ENCODE data around the gene SENP1.

Gene SENP1

DNA sequence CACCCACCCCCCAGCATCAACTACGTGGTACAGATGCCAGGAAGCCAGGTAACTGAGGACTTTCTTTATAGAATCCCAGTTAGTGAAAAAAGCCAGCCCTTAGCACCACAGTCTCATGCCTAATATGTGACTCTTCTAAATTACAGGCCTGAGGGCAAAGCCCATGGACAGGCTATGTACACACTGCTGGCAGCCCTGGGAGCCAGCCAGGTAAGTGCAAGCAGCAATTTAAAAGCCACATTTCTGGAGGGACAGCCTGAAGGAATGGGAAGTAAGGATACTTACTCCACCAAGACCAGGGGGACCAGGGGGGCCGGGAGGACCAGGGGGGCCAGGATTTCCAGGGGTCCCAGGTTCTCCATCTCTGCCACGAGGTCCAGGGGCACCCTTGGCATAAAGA, 108.6 kb downstream of the SENP1 start:
- H3K27me3 ChIP-seq (ENCODE audit: insufficient read depth, low read length, poor library complexity, severe bottlenecking) = peaks cover 16% of the 10 kb centered on the region
- H3K4me2 ChIP-seq (ENCODE audit: low read depth, low read length, poor library complexity, severe bottlenecking) = no peak overlapping the region
- TF ChIP-seq, protein P1, sequence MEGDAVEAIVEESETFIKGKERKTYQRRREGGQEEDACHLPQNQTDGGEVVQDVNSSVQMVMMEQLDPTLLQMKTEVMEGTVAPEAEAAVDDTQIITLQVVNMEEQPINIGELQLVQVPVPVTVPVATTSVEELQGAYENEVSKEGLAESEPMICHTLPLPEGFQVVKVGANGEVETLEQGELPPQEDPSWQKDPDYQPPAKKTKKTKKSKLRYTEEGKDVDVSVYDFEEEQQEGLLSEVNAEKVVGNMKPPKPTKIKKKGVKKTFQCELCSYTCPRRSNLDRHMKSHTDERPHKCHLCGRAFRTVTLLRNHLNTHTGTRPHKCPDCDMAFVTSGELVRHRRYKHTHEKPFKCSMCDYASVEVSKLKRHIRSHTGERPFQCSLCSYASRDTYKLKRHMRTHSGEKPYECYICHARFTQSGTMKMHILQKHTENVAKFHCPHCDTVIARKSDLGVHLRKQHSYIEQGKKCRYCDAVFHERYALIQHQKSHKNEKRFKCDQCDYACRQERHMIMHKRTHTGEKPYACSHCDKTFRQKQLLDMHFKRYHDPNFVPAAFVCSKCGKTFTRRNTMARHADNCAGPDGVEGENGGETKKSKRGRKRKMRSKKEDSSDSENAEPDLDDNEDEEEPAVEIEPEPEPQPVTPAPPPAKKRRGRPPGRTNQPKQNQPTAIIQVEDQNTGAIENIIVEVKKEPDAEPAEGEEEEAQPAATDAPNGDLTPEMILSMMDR (conservative IDR thresholded peaks at IDR 0.05; ENCODE audit: low read length) = no peak
- TF ChIP-seq EZH2phosphoT487 (IDR thresholded peaks at IDR 0.05; ENCODE audit: borderline replicate concordance) = no peak

DNA sequence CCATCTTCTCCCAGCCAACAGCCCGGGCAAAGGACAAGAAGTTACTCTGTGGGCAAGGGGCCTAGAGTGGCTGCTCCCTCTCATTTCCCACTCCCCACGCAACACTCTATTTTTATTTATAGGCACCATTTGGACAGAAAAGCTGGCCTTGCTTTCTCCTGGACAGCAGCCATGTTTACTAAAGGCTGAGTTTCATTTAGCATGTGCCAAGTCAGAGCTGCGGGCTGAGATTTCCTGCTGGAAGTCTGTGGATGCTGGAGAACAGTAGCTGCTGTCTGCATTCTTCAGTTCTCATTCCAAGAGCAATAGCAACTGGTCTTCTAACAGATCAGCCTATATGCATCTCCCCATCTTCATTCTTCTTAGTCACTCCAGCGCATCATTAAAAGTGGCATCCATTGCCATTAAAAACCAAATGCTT, 109.9 kb downstream of the SENP1 start:
- Histone ChIP-seq H3K4me2 (ENCODE audit: low read depth, low read length, poor library complexity, severe bottlenecking) (no peak overlapping the region), H3K9ac (ENCODE audit: low read depth, low read length, poor library complexity, severe bottlenecking) (no peak overlapping the region), H3F3A (ENCODE audit: low read depth) (no peaks in the 10 kb centered on the region), H3K36me3 (ENCODE audit: insufficient read depth, low read length) (peaks cover 57% of the 10 kb centered on the region; the same call in 1 of the 2 replicates), H3K9me2 (replicated peaks; ENCODE audit: low read depth, low read length) (no peaks in the 10 kb centered on the region), H3K4me1 (ENCODE audit: insufficient read depth, low read length, poor library complexity, severe bottlenecking) (peaks cover 24% of the 10 kb centered on the region), H3K27me3 (ENCODE audit: insufficient read depth, low read length, poor library complexity, severe bottlenecking) (peaks cover 3% of the 10 kb centered on the region), H3K4me3 (ENCODE audit: low read length, poor library complexity, severe bottlenecking) (no peak overlapping the region), H2AFZ (ENCODE audit: low read length) (no peak overlapping the region), H3K79me2 (ENCODE audit: insufficient read depth, low read length) (peaks cover 22% of the 10 kb centered on the region; the same call in 1 of the 2 replicates), H3K9me3 (ENCODE audit: insufficient read depth, low read depth, low read length) (no peaks in the 10 kb centered on the region), H4K20me1 (ENCODE audit: insufficient read depth, low read length, poor library complexity, severe bottlenecking) (peaks cover 10% of the 10 kb centered on the region)
- TF ChIP-seq, protein P1 (conservative IDR thresholded peaks at IDR 0.05; ENCODE audit: low read length) = no peak
- TF ChIP-seq EZH2phosphoT487 (IDR thresholded peaks at IDR 0.05; ENCODE audit: borderline replicate concordance) = no peak

More for the DNA sequence above, 108.6 kb downstream of the SENP1 start:
- H3K79me2 ChIP-seq (ENCODE audit: insufficient read depth, low read length) = peaks cover 35% of the 10 kb centered on the region
- peaks cover 26% of the 10 kb centered on the region for H3K4me1 ChIP-seq (ENCODE audit: insufficient read depth, low read length, poor library complexity, severe bottlenecking)
- H3K9me3 ChIP-seq (ENCODE audit: insufficient read depth, low read depth, low read length) = no peaks in the 10 kb centered on the region
- peaks cover 15% of the 10 kb centered on the region for H4K20me1 ChIP-seq (ENCODE audit: insufficient read depth, low read length, poor library complexity, severe bottlenecking)
- no peaks in the 10 kb centered on the region for H3F3A ChIP-seq (ENCODE audit: low read depth)
- no peak overlapping the region for H2AFZ ChIP-seq (ENCODE audit: low read length)
- H3K9me2 ChIP-seq (replicated peaks; ENCODE audit: low read depth, low read length) = no peaks in the 10 kb centered on the region
- H3K4me3 ChIP-seq (ENCODE audit: low read length, poor library complexity, severe bottlenecking) = no peak overlapping the region
- no peak overlapping the region for H3K9ac ChIP-seq (ENCODE audit: low read depth, low read length, poor library complexity, severe bottlenecking)
- peaks cover 51% of the 10 kb centered on the region; the same call in 1 of the 2 replicates for H3K36me3 ChIP-seq (ENCODE audit: insufficient read depth, low read length)

DNA sequence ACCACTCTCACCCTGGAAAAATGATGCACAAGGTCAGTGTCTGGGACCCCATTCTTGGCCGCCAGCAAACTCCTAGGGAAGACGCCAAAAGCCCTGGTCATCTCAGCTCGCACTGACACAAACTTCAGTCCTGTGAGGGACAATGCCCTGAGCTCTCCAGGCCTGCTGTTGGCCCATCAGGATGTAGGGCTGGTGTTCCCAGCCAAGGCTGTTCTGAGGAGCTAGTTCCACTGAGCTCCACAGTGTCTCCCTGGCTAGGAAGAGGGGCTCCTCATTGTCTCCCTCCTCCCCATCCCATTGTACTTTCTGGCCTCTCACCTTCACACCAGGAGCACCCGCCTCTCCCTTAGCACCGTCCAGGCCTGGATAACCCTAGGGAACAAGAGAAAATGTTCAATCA, 112.4 kb downstream of the SENP1 start:
- TF ChIP-seq, protein P1 (conservative IDR thresholded peaks at IDR 0.05; ENCODE audit: low read length) = no peak
- no peak for TF ChIP-seq EZH2phosphoT487 (IDR thresholded peaks at IDR 0.05; ENCODE audit: borderline replicate concordance)
- Histone ChIP-seq H3K36me3 (ENCODE audit: insufficient read depth, low read length) (peaks cover 62% of the 10 kb centered on the region; the same call in 1 of the 2 replicates), H3K79me2 (ENCODE audit: insufficient read depth, low read length) (peaks cover 3% of the 10 kb centered on the region; the same call in 1 of the 2 replicates), H2AFZ (ENCODE audit: low read length) (no peak overlapping the region), H3K9me3 (ENCODE audit: insufficient read depth, low read depth, low read length) (no peaks in the 10 kb centered on the region), H3K27me3 (ENCODE audit: insufficient read depth, low read length, poor library complexity, severe bottlenecking) (no peaks in the 10 kb centered on the region), H3K4me2 (ENCODE audit: low read depth, low read length, poor library complexity, severe bottlenecking) (no peak overlapping the region), H3K4me1 (ENCODE audit: insufficient read depth, low read length, poor library complexity, severe bottlenecking) (peaks cover 27% of the 10 kb centered on the region), H3F3A (ENCODE audit: low read depth) (no peaks in the 10 kb centered on the region), H3K4me3 (ENCODE audit: low read length, poor library complexity, severe bottlenecking) (no peak overlapping the region), H4K20me1 (ENCODE audit: insufficient read depth, low read length, poor library complexity, severe bottlenecking) (peaks cover 3% of the 10 kb centered on the region), H3K9ac (ENCODE audit: low read depth, low read length, poor library complexity, severe bottlenecking) (no peak overlapping the region), H3K9me2 (replicated peaks; ENCODE audit: low read depth, low read length) (no peaks in the 10 kb centered on the region)

All from Loucy (cell line).